Upper lobe of left lung (tissue), 6 donors: ENCODE measurements around the gene CABLES2. TPM values are rescaled to one million over a fixed set of nuclear protein-coding genes. Genes with fewer than 3 reads are reported as not detected.

ENCODE experiments used
- ATAC-seq, 2 donors: fragments of 200-7000 bp; cut with Tn5 transposase; one replicate each; pipeline ENCODE4 v1.9.1; 2022; ENCODE audit warnings: mild to moderate bottlenecking in 2 of 2, moderate library complexity in 2 of 2; ENCODE audit not compliant: low FRiP score in 2 of 2
- DNase-seq, 2 donors: peaks; one replicate each; pipeline ENCODE4 v3.0.0-alpha.2; 2019 to 2020
- H3K27ac ChIP-seq, 4 donors: fragments of 200-600 bp; sonication (generic); one replicate each; pipeline ENCODE4 v1.5.1; 2016 to 2019
- H3K27me3 ChIP-seq, 4 donors: fragments of 200-600 bp; sonication (generic); one replicate each; pipeline ENCODE4 v1.5.1; 2017 to 2019
- H3K36me3 ChIP-seq, 4 donors: fragments of 200-600 bp; sonication (generic); one replicate each; pipeline ENCODE4 v1.5.1; 2016 to 2019
- H3K4me1 ChIP-seq, 4 donors: fragments of 200-600 bp; sonication (generic); one replicate each; pipeline ENCODE4 v1.5.1; 2018 to 2019
- H3K4me3 ChIP-seq, 4 donors: fragments of 200-600 bp; sonication (generic); one replicate each; pipeline ENCODE4 v1.5.1; 2017 to 2019; ENCODE audit warnings: mild to moderate bottlenecking in 2 of 4, moderate library complexity in 1 of 4
- H3K9me3 ChIP-seq, 4 donors: fragments of 200-600 bp; sonication (generic); one replicate each; pipeline ENCODE4 v1.5.1; 2018 to 2019
- EP300 ChIP-seq, 4 donors: sonication (generic); formaldehyde crosslinking; IDR thresholded peaks; one replicate each; pipeline ENCODE4 v1.5.1; 2017; ENCODE audit warnings: antibody characterized with exemption in 4 of 4, control low read depth in 2 of 4
- POLR2A ChIP-seq, 4 donors: fragments of 450-650 bp; IDR thresholded peaks; one replicate each; pipeline ENCODE4 v1.5.1; 2016 to 2017; ENCODE audit warnings: antibody characterized with exemption in 4 of 4, mild to moderate bottlenecking in 2 of 4
- POLR2AphosphoS5 ChIP-seq, 2 donors: sonication (generic); formaldehyde crosslinking; IDR thresholded peaks; one replicate each; pipeline ENCODE4 v1.5.1; 2017; ENCODE audit warnings: antibody characterized with exemption in 2 of 2
- whole genome bisulfite sequencing, 2 donors: methylation state at CpG; one replicate each; pipeline ENCODE4 v1.1.5; 2017 to 2018; 5-methylcytosine and 5-hydroxymethylcytosine counted together
- total RNA-seq, 6 donors: library from RNA; depleted of rRNA in 4 of 6; stranded (reverse); fragments of >200 nt in 4 of 6; gene quantifications; one replicate each; pipeline versions ENCODE4 v1.1.0 to v1.2.1, GENCODE V29; 2016 to 2021
- TF ChIP-seq, protein P1 (sequence below), 6 experiments: fragments of 450-650 bp in 4 of 6; fragments of 200-600 bp in 2 of 6; sonication (generic) in 2 of 6; IDR thresholded peaks; one replicate each; pipeline ENCODE4 v1.5.1; 2016 to 2019; ENCODE audit warnings: antibody characterized with exemption in 6 of 6
- donor health status: DM: no; HTN: no; CAD: no; lungs with moderate emphysema.
- donor health status: DM: no; HTN: yes; CAD: no; lungs with severe emphysema.

The CABLES2 gene
- total RNA-seq, 6 donors from 2014 or later, result 2.2 to 5.2 (median 4.0) TPM

GRCh38 chr20:62425281-62426058, 18.4 kb upstream of the CABLES2 start:
- ATAC-seq (no peak), DNase-seq (peak in 1 of 2 donors; percentile 67)
- Histone ChIP-seq H3K27ac (no peak overlapping the region), H3K4me1 (peaks cover 6 to 20% (median 11%) of the 10 kb centered on the region in 4 donors), H3K36me3 (no peaks in the 10 kb centered on the region), H3K27me3 (no peaks in the 10 kb centered on the region), H3K9me3 (no peaks in the 10 kb centered on the region), H3K4me3 (no peak overlapping the region)
- WGBS, 2 donors, result 87 to 89% methylated on average over 5 to 20 of the region's 21 CpGs
- TF ChIP-seq, protein P1, sequence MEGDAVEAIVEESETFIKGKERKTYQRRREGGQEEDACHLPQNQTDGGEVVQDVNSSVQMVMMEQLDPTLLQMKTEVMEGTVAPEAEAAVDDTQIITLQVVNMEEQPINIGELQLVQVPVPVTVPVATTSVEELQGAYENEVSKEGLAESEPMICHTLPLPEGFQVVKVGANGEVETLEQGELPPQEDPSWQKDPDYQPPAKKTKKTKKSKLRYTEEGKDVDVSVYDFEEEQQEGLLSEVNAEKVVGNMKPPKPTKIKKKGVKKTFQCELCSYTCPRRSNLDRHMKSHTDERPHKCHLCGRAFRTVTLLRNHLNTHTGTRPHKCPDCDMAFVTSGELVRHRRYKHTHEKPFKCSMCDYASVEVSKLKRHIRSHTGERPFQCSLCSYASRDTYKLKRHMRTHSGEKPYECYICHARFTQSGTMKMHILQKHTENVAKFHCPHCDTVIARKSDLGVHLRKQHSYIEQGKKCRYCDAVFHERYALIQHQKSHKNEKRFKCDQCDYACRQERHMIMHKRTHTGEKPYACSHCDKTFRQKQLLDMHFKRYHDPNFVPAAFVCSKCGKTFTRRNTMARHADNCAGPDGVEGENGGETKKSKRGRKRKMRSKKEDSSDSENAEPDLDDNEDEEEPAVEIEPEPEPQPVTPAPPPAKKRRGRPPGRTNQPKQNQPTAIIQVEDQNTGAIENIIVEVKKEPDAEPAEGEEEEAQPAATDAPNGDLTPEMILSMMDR (IDR thresholded peaks at IDR 0.05), result no peak
- TF ChIP-seq POLR2AphosphoS5 (IDR thresholded peaks at IDR 0.05), result no peak
- no peak for TF ChIP-seq POLR2A (IDR thresholded peaks at IDR 0.05)
- TF ChIP-seq EP300 (IDR thresholded peaks at IDR 0.05), result no peak

- Histone ChIP-seq H3K4me1 (peaks cover 6 to 20% (median 11%) of the 10 kb centered on the region in 4 donors), H3K27ac (no peak overlapping the region), H3K36me3 (no peaks in the 10 kb centered on the region), H3K27me3 (no peaks in the 10 kb centered on the region), H3K4me3 (no peak overlapping the region), H3K9me3 (no peaks in the 10 kb centered on the region)
- TF ChIP-seq EP300 (IDR thresholded peaks at IDR 0.05) (no peak), POLR2AphosphoS5 (IDR thresholded peaks at IDR 0.05) (no peak), POLR2A (IDR thresholded peaks at IDR 0.05) (no peak)
- TF ChIP-seq, protein P1 (IDR thresholded peaks at IDR 0.05), result no peak
- DNase-seq (peak in 1 of 2 donors; percentile 62), ATAC-seq (no peak)
- 62 to 69% methylated on average over 14 to 19 of the region's 23 CpGs for WGBS, 2 donors
Measured at GRCh38 chr20:62424249-62425107, 17.4 kb upstream of the CABLES2 start.

DNA sequence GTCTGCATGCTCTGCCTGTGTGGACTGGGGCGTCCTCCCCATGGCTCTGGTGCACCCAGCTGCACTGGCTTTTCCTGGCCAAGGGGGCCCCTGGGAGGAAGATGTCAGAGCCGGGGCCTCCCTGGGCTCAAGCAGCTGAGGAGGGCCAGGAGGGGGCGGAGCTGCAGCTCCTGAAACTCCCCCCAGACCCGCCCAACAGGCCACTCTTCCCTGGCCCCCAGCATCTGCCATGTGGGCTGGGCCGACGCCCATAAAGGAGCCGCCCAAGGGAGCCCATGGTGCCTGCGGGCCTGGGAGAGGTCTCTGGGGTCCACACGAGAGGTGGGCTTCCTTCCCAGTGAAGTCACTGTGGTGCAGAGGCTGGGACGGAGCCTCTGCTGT, 16.2 kb upstream of the CABLES2 start:
- ATAC-seq, result no peak
- Histone ChIP-seq H3K4me1 (peaks cover 4 to 16% (median 9%) of the 10 kb centered on the region in 4 donors), H3K4me3 (no peak overlapping the region), H3K36me3 (no peaks in the 10 kb centered on the region), H3K27ac (no peak overlapping the region), H3K9me3 (no peaks in the 10 kb centered on the region), H3K27me3 (no peaks in the 10 kb centered on the region)
- DNase-seq, result peak in 1 of 2 donors; percentile 47
- WGBS, 2 donors, result 53 to 63% methylated on average over 8 to 9 of the region's 10 CpGs
- TF ChIP-seq POLR2AphosphoS5 (IDR thresholded peaks at IDR 0.05) (no peak), POLR2A (IDR thresholded peaks at IDR 0.05) (no peak)
- TF ChIP-seq, protein P1 (IDR thresholded peaks at IDR 0.05), result no peak

GRCh38 chr20:62422636-62423325, 15.7 kb upstream of the CABLES2 start:
- H3K4me3 ChIP-seq, result no peak overlapping the region
- 89 to 97% methylated on average over 10 to 20 of the region's 20 CpGs for WGBS, 2 donors
- peak in 1 of 2 donors; percentile 62 for DNase-seq

More at GRCh38 chr20:62422636-62423325, 15.7 kb upstream of the CABLES2 start:
- no peak for ATAC-seq
- H3K4me1 ChIP-seq, result peaks cover 0 to 11% (median 4%) of the 10 kb centered on the region in 4 donors
- H3K36me3 ChIP-seq, result no peaks in the 10 kb centered on the region
- no peaks in the 10 kb centered on the region for H3K27me3 ChIP-seq
- H3K9me3 ChIP-seq, result no peaks in the 10 kb centered on the region
- H3K27ac ChIP-seq, result no peak overlapping the region
- no peak for TF ChIP-seq EP300 (IDR thresholded peaks at IDR 0.05)
- TF ChIP-seq POLR2AphosphoS5 (IDR thresholded peaks at IDR 0.05), result no peak
- TF ChIP-seq, protein P1 (IDR thresholded peaks at IDR 0.05), result no peak
- no peak for TF ChIP-seq POLR2A (IDR thresholded peaks at IDR 0.05)
